Aorta (tissue), 5 donors: Measurements from ENCODE around the gene CD59. TPM values are rescaled to one million over a fixed set of nuclear protein-coding genes. Genes with fewer than 3 reads are reported as not detected.
"Not testable (repeated sequence)": the region's sequence is repeated elsewhere in the genome, so short reads cannot be mapped to it uniquely, and the experiment has no call there.

Experiments
- ATAC-seq: fragments of 200-7000 bp; cut with Tn5 transposase; one replicate; pipeline ENCODE4 v1.9.1; 2022; ENCODE audit warnings: moderate library complexity; ENCODE audit not compliant: low FRiP score
- DNase-seq, 2 donors: peaks; one replicate each; pipeline ENCODE4 v3.0.0-alpha.2; 2020
- H3K27ac ChIP-seq, 2 donors: one replicate each; pipeline ENCODE4 v1.5.1; 2013; ENCODE audit warnings: low read length in 2 of 2, mild to moderate bottlenecking in 2 of 2, moderate library complexity in 2 of 2, control low read depth in 1 of 2, inconsistent platforms in 1 of 2, low read depth in 1 of 2
- H3K27me3 ChIP-seq, 2 donors: one replicate each; pipeline ENCODE4 v1.6.1; 2013; ENCODE audit warnings: control low read depth in 1 of 2, low read length in 1 of 2, mild to moderate bottlenecking in 1 of 2, moderate library complexity in 1 of 2; ENCODE audit not compliant: insufficient read depth in 2 of 2, control insufficient read depth in 1 of 2
- H3K36me3 ChIP-seq, 2 donors: one replicate each; pipeline ENCODE4 v1.6.1; 2013; ENCODE audit warnings: control low read depth in 1 of 2, low read length in 1 of 2, mild to moderate bottlenecking in 1 of 2; ENCODE audit not compliant: insufficient read depth in 2 of 2, control insufficient read depth in 1 of 2
- H3K4me1 ChIP-seq, 2 donors: one replicate each; pipeline ENCODE4 v1.6.1; 2013; ENCODE audit warnings: low read length in 2 of 2, control low read depth in 1 of 2, mild to moderate bottlenecking in 1 of 2, moderate library complexity in 1 of 2; ENCODE audit not compliant: insufficient read depth in 2 of 2, control insufficient read depth in 1 of 2
- H3K4me3 ChIP-seq, 2 donors: one replicate each; pipeline ENCODE4 v1.5.1; 2013; ENCODE audit warnings: low read length in 2 of 2, control low read depth in 1 of 2, mild to moderate bottlenecking in 1 of 2
- H3K9me3 ChIP-seq: one replicate; pipeline ENCODE4 v1.6.1; 2013; ENCODE audit warnings: mild to moderate bottlenecking, low read length; ENCODE audit not compliant: control insufficient read depth
- WGBS, 2 donors: extraction: QIAGEN DNeasy Blood & Tissue Kit; methylation state at CpG; one replicate each; pipeline ENCODE4 v1.1.7; 2013; 5-methylcytosine and 5-hydroxymethylcytosine counted together
- intact Hi-C, 2 donors: fragments of 100-400 bp; cut with DNase I; formaldehyde crosslinking; loops; one replicate each; pipeline versions ENCODE4 v1.14.2 to v1.15.0; 2022
- polyA plus RNA-seq, 2 donors: library from polyadenylated mRNA; stranded (reverse); fragments of 200-250 nt; gene quantifications; one replicate each; pipeline ENCODE4 v1.2.3, GENCODE V29; 2013
- total RNA-seq, 2 donors: library from RNA; stranded (reverse); fragmentation: NEBNext Ultra II Directional; extraction: Animal tissue kit (Norgen Biotek cat#: 25700); gene quantifications; one replicate each; pipeline ENCODE4 v1.2.1, GENCODE V29; 2021
- donor health status: healthy with polysubstance abuse.
- donor health status: Bipolar disorder and iron deficiency.
- donor health status: DM: no; HTN: no; CAD: no.
- donor health status: DM: no; HTN: no; CAD: no.
- donor health status: DM: yes; HTN: yes; CAD: no.

Gene CD59
- total and polyA plus RNA-seq, 4 donors = 213 to 881 (median 604) TPM

GRCh38 chr11:33713856-33714398 lies 22.3 kb downstream of the CD59 start:
- Histone ChIP-seq H3K27me3 (no peaks in the 10 kb centered on the region), H3K36me3 (peaks cover 17 to 19% of the 10 kb centered on the region in 2 donors), H3K4me1 (no peaks in the 10 kb centered on the region), H3K9me3 (no peaks in the 10 kb centered on the region), H3K4me3 (no peak overlapping the region), H3K27ac (no peak overlapping the region)
- intact Hi-C loops = no loop called here
- ATAC-seq (no peak), DNase-seq (no peak)
- WGBS, 2 donors = 78 to 81% methylated on average over 4 of the region's 4 CpGs

- Histone ChIP-seq H3K4me3 (no peak overlapping the region), H3K27ac (no peak overlapping the region), H3K4me1 (no peaks in the 10 kb centered on the region), H3K36me3 (peaks cover 17 to 18% of the 10 kb centered on the region in 2 donors), H3K9me3 (no peaks in the 10 kb centered on the region), H3K27me3 (no peaks in the 10 kb centered on the region)
- 81 to 83% methylated on average over 5 of the region's 5 CpGs for WGBS, 2 donors
- intact Hi-C loops = no loop called here
- DNase-seq (no peak), ATAC-seq (no peak)
Observed at GRCh38 chr11:33713151-33713855, 22.9 kb downstream of the CD59 start.

- 89% methylated on average over 3 of the region's 3 CpGs for WGBS, 2 donors
- Histone ChIP-seq H3K27ac (no peak overlapping the region), H3K27me3 (no peaks in the 10 kb centered on the region), H3K36me3 (peaks cover 17 to 18% of the 10 kb centered on the region in 2 donors), H3K4me3 (no peak overlapping the region), H3K9me3 (no peaks in the 10 kb centered on the region), H3K4me1 (peaks cover 0 to 2% of the 10 kb centered on the region in 2 donors)
- ATAC-seq (no peak), DNase-seq (no peak)
- intact Hi-C loops = no loop called here
Observed at GRCh38 chr11:33712436-33712835, 23.8 kb downstream of the CD59 start.

DNA sequence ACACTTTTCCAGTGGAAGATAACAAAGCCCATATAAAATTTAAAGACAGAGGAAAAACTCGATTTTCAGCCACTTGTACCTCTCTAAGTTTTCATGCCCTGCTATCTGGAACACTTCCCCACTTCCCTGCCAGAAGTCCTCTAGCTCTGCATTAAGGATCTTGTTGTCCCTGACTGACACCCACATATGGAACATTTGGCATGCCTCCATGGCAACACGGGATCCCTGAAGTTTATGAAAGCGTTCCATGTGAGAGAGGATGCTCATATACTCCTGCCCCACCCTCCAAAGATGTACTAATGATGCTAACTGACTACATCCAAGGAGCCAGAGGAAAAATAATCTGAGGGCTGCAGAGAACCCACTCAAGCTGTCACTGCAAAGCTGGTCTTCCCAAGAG lies 26.8 kb downstream of the CD59 start:
- no peak for ATAC-seq
- intact Hi-C loops = no loop called here
- 60 to 68% methylated on average over 3 of the region's 3 CpGs for WGBS, 2 donors
- no peak for DNase-seq
- Histone ChIP-seq H3K9me3 (no peaks in the 10 kb centered on the region), H3K4me3 (no peak overlapping the region), H3K36me3 (peaks cover 17% of the 10 kb centered on the region in 2 donors), H3K4me1 (peaks cover 0 to 2% of the 10 kb centered on the region in 2 donors), H3K27me3 (no peaks in the 10 kb centered on the region), H3K27ac (no peak overlapping the region)

DNA sequence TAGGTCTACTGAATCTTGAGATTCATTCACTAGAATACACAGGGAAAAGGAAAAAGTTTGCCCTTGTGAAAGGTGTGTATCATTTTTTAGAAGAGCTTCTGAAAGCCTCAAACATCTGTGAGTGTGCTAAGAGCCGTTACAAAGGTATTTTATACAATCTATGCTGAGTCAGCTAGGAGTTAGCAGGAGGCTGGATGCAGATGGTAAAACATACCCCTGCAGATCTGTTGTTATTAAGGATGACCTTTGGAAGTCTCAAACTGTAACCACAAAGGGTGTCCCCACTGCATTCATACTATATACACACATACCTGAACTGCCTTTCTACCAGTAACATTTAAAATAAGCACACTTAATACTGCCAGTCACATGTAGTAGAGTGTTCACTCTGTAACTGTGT lies 27.2 kb downstream of the CD59 start:
- H3K4me3 ChIP-seq = no peak overlapping the region
- no peak for DNase-seq
- 89 to 91% methylated on average over 1 of the region's 1 CpG for WGBS, 2 donors
- no peak overlapping the region for H3K27ac ChIP-seq
- peaks cover 16% of the 10 kb centered on the region in 2 donors for H3K36me3 ChIP-seq
- no peaks in the 10 kb centered on the region for H3K27me3 ChIP-seq
- H3K4me1 ChIP-seq = peaks cover 0 to 2% of the 10 kb centered on the region in 2 donors
- intact Hi-C loops = no loop called here
- ATAC-seq = no peak
- H3K9me3 ChIP-seq = no peaks in the 10 kb centered on the region

GRCh38 chr11:33707831-33708230 lies 28.4 kb downstream of the CD59 start:
- WGBS, 2 donors = 100% methylated on average over 1 of the region's 2 CpGs; no CpG with 5 or more reads in 1 of the 2 donors
- intact Hi-C loops, H3K9me3 ChIP-seq, ATAC-seq, H3K27ac ChIP-seq, H3K27me3 ChIP-seq, H3K4me3 ChIP-seq, H3K4me1 ChIP-seq, DNase-seq: not testable (repeated sequence)
- H3K36me3 ChIP-seq = peaks cover 10 to 14% of the 10 kb centered on the region in 2 donors

DNA sequence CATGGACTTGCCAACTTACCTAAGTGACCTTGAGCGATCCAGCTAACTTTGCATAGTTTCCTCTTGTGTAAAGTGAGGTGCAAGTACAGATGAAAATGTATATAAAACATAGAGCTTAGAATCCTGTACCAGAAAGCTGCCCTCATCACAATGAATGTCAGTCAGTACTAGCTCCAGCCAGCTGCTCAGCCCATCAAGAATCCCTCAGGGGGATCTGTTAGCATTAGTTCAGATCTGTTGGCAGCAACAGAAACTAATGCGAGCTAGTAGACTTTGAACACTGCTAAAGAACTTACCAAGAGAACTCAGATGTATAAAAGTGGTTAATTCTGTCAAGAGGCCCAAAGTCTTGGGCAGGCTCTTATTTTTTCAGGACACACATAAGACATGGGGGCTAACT lies 29.3 kb downstream of the CD59 start:
- ATAC-seq = no peak
- intact Hi-C loops = no loop called here
- Histone ChIP-seq H3K27ac (no peak overlapping the region), H3K36me3 (peaks cover 6 to 12% of the 10 kb centered on the region in 2 donors), H3K4me3 (no peak overlapping the region), H3K27me3 (no peaks in the 10 kb centered on the region), H3K4me1 (peaks cover 0 to 2% of the 10 kb centered on the region in 2 donors), H3K9me3 (no peaks in the 10 kb centered on the region)
- WGBS, 2 donors = 89 to 96% methylated on average over 2 of the region's 2 CpGs
- no peak for DNase-seq

- H3K9me3 ChIP-seq = no peaks in the 10 kb centered on the region
- no peak overlapping the region for H3K4me3 ChIP-seq
- H3K4me1 ChIP-seq = peaks cover 0 to 2% of the 10 kb centered on the region in 2 donors
- ATAC-seq = no peak
- no peak overlapping the region for H3K27ac ChIP-seq
- intact Hi-C loops = no loop called here
- peaks cover 6 to 12% of the 10 kb centered on the region in 2 donors for H3K36me3 ChIP-seq
- 75 to 79% methylated on average over 2 of the region's 2 CpGs for WGBS, 2 donors
- no peaks in the 10 kb centered on the region for H3K27me3 ChIP-seq
- no peak for DNase-seq
Observed at GRCh38 chr11:33706546-33706945, 29.7 kb downstream of the CD59 start.
